Measurements from ENCODE around the gene RCOR3. TPM values are rescaled to one million over a fixed set of nuclear protein-coding genes. Genes with fewer than 3 reads are reported as not detected.

The RCOR3 gene
- total RNA-seq, 6 experiments from 2014 or later: 22.7 to 30.9 (median 24.8) TPM

DNA sequence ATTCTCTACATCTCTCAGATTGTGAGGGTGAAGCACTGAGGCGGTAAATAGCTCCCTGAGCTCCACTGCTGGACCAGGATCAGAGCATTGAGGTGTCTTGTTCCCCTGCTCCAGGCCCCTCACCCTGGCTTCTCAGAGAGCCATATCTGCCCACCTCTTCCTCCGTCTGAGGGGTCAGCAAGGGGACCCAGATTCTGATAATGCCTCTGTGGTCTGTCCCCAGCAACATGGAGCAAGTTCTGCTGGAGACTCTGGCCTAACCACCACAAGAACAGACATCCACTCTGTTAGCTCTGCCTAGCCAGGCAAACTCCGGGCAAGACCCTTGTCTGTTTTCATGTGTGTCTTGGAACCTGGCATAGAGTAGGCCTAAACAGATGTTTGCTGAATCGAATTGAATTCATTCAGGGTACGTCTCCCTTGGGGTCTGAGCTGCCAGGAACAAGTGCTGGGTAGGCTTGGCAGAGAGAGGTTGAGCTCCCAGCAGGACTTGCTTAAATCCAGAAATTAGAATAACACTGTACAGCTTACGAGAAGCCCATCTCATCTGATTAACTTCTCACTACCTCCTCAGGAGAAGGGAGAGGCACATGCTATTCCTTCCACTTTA is 69.8 kb downstream of the RCOR3 start:
- H3K36me3 Mint-ChIP-seq (ENCODE audit: low read depth): peaks cover 5% of the 10 kb centered on the region; the same call in 1 of the 2 replicates
- no peak for DNase-seq
- peak overlapping the region; percentile 61; the same call in 1 of the 2 replicates for H3K27ac Mint-ChIP-seq
- H3K4me3 Mint-ChIP-seq: no peak overlapping the region
- TF ChIP-seq, protein P1, sequence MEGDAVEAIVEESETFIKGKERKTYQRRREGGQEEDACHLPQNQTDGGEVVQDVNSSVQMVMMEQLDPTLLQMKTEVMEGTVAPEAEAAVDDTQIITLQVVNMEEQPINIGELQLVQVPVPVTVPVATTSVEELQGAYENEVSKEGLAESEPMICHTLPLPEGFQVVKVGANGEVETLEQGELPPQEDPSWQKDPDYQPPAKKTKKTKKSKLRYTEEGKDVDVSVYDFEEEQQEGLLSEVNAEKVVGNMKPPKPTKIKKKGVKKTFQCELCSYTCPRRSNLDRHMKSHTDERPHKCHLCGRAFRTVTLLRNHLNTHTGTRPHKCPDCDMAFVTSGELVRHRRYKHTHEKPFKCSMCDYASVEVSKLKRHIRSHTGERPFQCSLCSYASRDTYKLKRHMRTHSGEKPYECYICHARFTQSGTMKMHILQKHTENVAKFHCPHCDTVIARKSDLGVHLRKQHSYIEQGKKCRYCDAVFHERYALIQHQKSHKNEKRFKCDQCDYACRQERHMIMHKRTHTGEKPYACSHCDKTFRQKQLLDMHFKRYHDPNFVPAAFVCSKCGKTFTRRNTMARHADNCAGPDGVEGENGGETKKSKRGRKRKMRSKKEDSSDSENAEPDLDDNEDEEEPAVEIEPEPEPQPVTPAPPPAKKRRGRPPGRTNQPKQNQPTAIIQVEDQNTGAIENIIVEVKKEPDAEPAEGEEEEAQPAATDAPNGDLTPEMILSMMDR (IDR thresholded peaks at IDR 0.05): no peak
- peaks cover 1% of the 10 kb centered on the region for H3K27me3 Mint-ChIP-seq (ENCODE audit: insufficient read depth)
- H3K9me3 Mint-ChIP-seq: no peaks in the 10 kb centered on the region
- peaks cover 74% of the 10 kb centered on the region for H3K4me1 Mint-ChIP-seq (ENCODE audit: low read depth)

DNA sequence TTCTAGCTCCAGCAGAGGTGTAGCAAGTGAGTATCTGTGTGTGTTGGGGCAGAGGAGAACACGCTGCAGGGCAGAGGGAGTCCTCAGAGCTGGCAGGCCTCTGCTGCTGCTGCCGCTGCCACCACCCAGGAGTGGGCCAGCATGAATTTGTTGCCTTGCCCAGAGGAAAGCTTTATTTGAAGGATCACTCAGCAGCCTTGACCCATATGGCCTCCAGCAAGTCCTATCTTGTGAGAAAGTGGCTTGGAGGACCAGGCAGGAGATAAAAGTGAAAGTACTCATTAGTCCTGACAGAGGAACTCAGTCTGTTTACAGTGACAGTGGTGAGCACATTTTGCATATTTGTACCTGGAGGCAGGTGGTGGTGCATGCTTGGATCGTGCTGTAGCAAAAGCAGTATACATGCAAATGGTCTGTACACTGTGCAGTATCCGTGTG is 70.6 kb downstream of the RCOR3 start:
- Mint-ChIP-seq H3K36me3 (ENCODE audit: low read depth) (peaks cover 5% of the 10 kb centered on the region; the same call in 1 of the 2 replicates), H3K9me3 (no peaks in the 10 kb centered on the region), H3K4me1 (ENCODE audit: low read depth) (peaks cover 79% of the 10 kb centered on the region), H3K27me3 (ENCODE audit: insufficient read depth) (peaks cover 1% of the 10 kb centered on the region), H3K4me3 (peak overlapping the region; percentile 19; the same call in 1 of the 2 replicates), H3K27ac (peak overlapping the region; percentile 75; the same call in 1 of the 2 replicates)
- DNase-seq: no peak
- TF ChIP-seq, protein P1 (IDR thresholded peaks at IDR 0.05): no peak

DNA sequence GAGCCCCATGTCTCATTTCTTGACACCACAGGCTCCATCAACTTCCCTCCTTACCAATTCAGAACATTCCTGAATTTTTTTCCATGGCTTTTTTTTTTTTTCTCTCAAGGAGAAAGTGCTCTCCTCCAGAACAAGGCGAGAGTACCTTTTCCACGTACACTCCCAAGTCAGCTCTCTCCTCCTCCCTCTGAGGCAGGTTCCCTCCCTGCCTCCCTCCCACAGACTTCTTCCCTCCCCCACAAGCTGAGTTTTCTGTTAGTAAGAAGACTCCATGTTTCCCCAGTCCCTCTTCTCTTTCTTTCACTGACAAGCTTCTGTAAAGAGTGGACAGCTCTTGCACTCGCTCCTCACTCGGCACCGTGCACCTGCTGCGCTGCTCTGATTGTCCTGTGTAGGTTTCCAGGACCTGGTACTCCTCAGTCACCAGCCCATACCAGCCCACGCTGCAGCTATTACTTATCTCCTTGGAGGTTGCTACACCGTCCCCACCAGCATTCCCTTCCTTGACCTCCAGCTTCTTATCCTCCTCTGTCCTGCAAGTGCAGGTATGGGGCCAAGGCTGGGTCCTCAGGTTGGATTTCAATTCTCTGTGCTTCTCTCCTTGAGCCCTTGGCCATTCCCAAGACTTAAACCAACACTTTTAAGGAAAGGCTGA is 71.2 kb downstream of the RCOR3 start:
- no peaks in the 10 kb centered on the region for H3K9me3 Mint-ChIP-seq
- peaks cover 5% of the 10 kb centered on the region; the same call in 1 of the 2 replicates for H3K36me3 Mint-ChIP-seq (ENCODE audit: low read depth)
- H3K4me1 Mint-ChIP-seq (ENCODE audit: low read depth): peaks cover 85% of the 10 kb centered on the region
- H3K27ac Mint-ChIP-seq: peak overlapping the region; percentile 75
- TF ChIP-seq, protein P1 (IDR thresholded peaks at IDR 0.05): no peak
- H3K4me3 Mint-ChIP-seq: peak overlapping the region; percentile 2; the same call in 1 of the 2 replicates
- peaks cover 2% of the 10 kb centered on the region for H3K27me3 Mint-ChIP-seq (ENCODE audit: insufficient read depth)
- no peak for DNase-seq

- H3K27me3 Mint-ChIP-seq (ENCODE audit: insufficient read depth): peaks cover 5% of the 10 kb centered on the region
- peak overlapping the region; percentile 75 for H3K27ac Mint-ChIP-seq
- H3K4me1 Mint-ChIP-seq (ENCODE audit: low read depth): peaks cover 82% of the 10 kb centered on the region
- TF ChIP-seq, protein P1 (IDR thresholded peaks at IDR 0.05): no peak
- DNase-seq: peak; percentile 85
- H3K9me3 Mint-ChIP-seq: no peaks in the 10 kb centered on the region
- peaks cover 5% of the 10 kb centered on the region; the same call in 1 of the 2 replicates for H3K36me3 Mint-ChIP-seq (ENCODE audit: low read depth)
- peak overlapping the region; percentile 3 for H3K4me3 Mint-ChIP-seq
These were observed 72.0 kb downstream of the RCOR3 start for GRCh38 chr1:211331011-211331709.

DNA sequence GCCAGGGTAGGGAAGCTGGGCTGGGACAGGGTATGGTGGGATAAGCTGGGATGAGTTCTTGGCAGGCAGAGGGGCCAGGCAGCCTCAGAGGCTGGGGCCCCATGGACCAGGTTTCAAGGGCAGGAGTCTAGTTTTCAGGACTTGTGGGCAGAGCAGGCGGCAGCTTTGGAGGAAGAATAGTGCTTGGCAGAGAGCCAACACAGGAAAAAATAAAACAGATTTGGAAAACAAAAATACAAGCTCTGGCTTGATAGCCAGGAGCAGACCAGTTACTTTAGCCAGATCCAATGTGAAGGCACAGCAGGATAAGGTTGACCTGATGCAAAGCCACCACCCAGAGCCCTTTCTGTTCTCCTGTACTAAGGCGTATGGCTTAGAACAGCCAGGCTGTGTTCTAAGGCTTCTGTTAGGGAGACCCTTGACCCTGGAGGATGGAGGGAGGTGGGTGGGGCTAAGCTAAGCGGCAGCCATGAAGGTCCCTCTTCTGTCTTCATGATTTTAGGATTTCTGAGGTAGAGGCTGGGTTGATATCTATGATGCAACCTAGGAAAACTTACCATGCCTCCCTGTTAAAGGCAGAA is 73.0 kb downstream of the RCOR3 start:
- Mint-ChIP-seq H3K4me1 (ENCODE audit: low read depth) (peaks cover 78% of the 10 kb centered on the region), H3K9me3 (no peaks in the 10 kb centered on the region), H3K27me3 (ENCODE audit: insufficient read depth) (peaks cover 5% of the 10 kb centered on the region), H3K27ac (peak overlapping the region; percentile 75), H3K4me3 (no peak overlapping the region; the same call in 1 of the 2 replicates), H3K36me3 (ENCODE audit: low read depth) (peaks cover 5% of the 10 kb centered on the region; the same call in 1 of the 2 replicates)
- no peak for DNase-seq
- TF ChIP-seq, protein P1 (IDR thresholded peaks at IDR 0.05): no peak
